ENCODE data around the gene PAX5.
"Not testable (repeated sequence)": the region's sequence is repeated elsewhere in the genome, so short reads cannot be mapped to it uniquely, and the experiment has no call there.

Gene PAX5

GRCh38 chr9:36876056-36876455 is 158.0 kb downstream of the PAX5 start:
- H3K27ac ChIP-seq = no peak overlapping the region
- TF ChIP-seq ZFX (IDR thresholded peaks at IDR 0.05; ENCODE audit: borderline replicate concordance) = no peak
- TF ChIP-seq, protein P1, sequence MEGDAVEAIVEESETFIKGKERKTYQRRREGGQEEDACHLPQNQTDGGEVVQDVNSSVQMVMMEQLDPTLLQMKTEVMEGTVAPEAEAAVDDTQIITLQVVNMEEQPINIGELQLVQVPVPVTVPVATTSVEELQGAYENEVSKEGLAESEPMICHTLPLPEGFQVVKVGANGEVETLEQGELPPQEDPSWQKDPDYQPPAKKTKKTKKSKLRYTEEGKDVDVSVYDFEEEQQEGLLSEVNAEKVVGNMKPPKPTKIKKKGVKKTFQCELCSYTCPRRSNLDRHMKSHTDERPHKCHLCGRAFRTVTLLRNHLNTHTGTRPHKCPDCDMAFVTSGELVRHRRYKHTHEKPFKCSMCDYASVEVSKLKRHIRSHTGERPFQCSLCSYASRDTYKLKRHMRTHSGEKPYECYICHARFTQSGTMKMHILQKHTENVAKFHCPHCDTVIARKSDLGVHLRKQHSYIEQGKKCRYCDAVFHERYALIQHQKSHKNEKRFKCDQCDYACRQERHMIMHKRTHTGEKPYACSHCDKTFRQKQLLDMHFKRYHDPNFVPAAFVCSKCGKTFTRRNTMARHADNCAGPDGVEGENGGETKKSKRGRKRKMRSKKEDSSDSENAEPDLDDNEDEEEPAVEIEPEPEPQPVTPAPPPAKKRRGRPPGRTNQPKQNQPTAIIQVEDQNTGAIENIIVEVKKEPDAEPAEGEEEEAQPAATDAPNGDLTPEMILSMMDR (IDR thresholded peaks at IDR 0.05) = no peak

- no peak overlapping the region for H3K27ac ChIP-seq
- TF ChIP-seq, protein P1 (IDR thresholded peaks at IDR 0.05) = no peak
- TF ChIP-seq ZFX (IDR thresholded peaks at IDR 0.05; ENCODE audit: borderline replicate concordance) = no peak
Measured at GRCh38 chr9:36874921-36875320, 159.1 kb downstream of the PAX5 start.

GRCh38 chr9:36874261-36874660 is 159.8 kb downstream of the PAX5 start:
- TF ChIP-seq, protein P1 (IDR thresholded peaks at IDR 0.05) = no peak
- TF ChIP-seq ZFX (IDR thresholded peaks at IDR 0.05; ENCODE audit: borderline replicate concordance) = no peak
- H3K27ac ChIP-seq = no peak overlapping the region

DNA sequence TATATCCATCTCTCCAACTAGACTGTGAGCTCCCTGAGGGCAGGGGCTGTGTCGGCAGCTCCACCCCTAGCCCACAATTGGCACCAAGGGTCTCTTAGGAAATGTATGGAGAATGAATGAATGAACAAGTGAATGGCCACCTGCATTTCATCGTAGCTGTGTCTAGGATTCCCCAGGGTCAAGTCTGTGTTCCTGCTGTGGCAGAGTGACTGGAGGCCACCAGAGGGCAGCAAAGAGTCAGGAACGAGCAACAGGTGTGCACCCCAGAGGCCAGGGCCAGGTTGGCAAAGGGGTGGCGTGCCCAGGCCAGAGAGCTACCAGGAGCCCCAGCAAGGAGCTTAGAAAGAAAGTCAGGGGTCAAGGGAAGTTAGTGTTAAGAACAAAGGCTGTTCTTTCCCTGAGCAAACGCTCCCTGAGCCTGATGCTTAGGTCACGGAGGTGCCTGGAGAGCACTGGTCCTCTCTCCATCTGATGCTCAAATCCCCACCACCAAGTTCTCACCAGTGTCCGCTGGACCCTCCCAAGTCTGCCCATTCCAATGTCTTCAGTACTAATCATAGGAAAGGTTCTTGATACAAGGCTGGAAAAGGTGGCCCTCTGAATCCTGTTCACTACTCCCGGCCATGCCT is 160.7 kb downstream of the PAX5 start:
- TF ChIP-seq, protein P1 (IDR thresholded peaks at IDR 0.05) = peak; percentile 93
- no peak for TF ChIP-seq ZFX (IDR thresholded peaks at IDR 0.05; ENCODE audit: borderline replicate concordance)
- H3K27ac ChIP-seq = no peak overlapping the region

DNA sequence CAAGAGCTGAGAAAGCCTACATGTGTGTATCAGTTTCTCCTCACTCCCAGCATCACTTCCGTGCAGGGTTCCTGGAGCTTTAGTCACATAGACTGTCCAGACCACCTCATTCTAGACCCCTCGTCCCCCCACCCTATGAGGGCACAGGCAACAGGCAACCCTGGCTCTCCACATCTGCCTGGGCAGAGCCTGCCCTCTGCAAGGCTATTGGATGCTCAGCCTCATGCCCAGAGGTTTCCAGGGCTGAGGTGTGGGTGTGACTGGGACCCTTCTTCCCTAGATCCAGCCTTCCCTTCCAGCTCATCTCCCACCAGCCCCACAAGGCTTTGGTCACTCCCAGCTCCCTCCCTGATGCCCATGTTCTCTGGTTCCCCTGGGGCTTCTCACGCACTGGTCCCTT is 161.4 kb downstream of the PAX5 start:
- TF ChIP-seq, protein P1 (IDR thresholded peaks at IDR 0.05) = no peak
- no peak for TF ChIP-seq ZFX (IDR thresholded peaks at IDR 0.05; ENCODE audit: borderline replicate concordance)
- no peak overlapping the region for H3K27ac ChIP-seq

DNA sequence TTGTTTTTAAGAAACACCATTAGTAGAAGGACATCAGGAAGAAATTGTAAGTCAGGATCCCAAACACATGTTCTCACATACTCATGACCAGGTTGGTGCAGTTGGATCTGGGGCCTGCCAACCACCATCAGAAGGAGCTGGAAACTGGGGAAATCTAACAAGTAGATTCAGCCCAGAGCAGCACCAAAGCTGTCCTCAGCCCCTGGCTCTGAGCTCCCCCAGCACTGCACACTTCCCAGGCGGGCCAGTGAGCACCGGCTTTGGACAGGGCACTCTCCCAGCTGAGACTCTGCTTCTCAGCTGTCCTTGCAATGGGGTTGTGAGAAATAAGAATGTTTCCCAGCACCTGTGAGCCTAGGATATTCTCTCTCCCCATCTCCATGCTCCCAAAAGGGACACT is 162.5 kb downstream of the PAX5 start:
- TF ChIP-seq, protein P1 (IDR thresholded peaks at IDR 0.05) = no peak
- no peak for TF ChIP-seq ZFX (IDR thresholded peaks at IDR 0.05; ENCODE audit: borderline replicate concordance)
- H3K27ac ChIP-seq = peak overlapping the region; percentile 44

GRCh38 chr9:36870960-36871359 is 163.1 kb downstream of the PAX5 start:
- peak overlapping the region; percentile 44 for H3K27ac ChIP-seq
- no peak for TF ChIP-seq ZFX (IDR thresholded peaks at IDR 0.05; ENCODE audit: borderline replicate concordance)
- TF ChIP-seq, protein P1 (IDR thresholded peaks at IDR 0.05) = peak; percentile 36

- not testable (repeated sequence) for H3K27ac ChIP-seq
Measured at GRCh38 chr9:36869605-36870004, 164.5 kb downstream of the PAX5 start.
